ENCODE data around the gene TSEN2. TPM values are rescaled to one million over a fixed set of nuclear protein-coding genes. Genes with fewer than 3 reads are reported as not detected.

TSEN2 gene
- total RNA-seq, 6 donors from 2014 or later: 14.6 to 27.2 (median 20.1) TPM

- WGBS, 2 donors: 81 to 84% methylated on average over 4 to 5 of the region's 5 CpGs
- peaks cover 0 to 19% (median 14%) of the 10 kb centered on the region in 4 donors for H3K36me3 ChIP-seq
These were observed 24.0 kb downstream of the TSEN2 start for GRCh38 chr3:12508291-12508700.

GRCh38 chr3:12509466-12509865, 25.2 kb downstream of the TSEN2 start:
- ATAC-seq (ENCODE audit: low FRiP score in 2 of 2): no peak
- DNase-seq: no peak
- TF ChIP-seq CTCF (IDR thresholded peaks at IDR 0.05) (no peak), POLR2AphosphoS5 (IDR thresholded peaks at IDR 0.05) (no peak), POLR2A (IDR thresholded peaks at IDR 0.05) (no peak), EP300 (IDR thresholded peaks at IDR 0.05) (no peak)
- no peaks in the 10 kb centered on the region for H3K27me3 ChIP-seq
- H3K9me3 ChIP-seq: no peaks in the 10 kb centered on the region
- H3K36me3 ChIP-seq: peaks cover 0 to 7% (median 3%) of the 10 kb centered on the region in 4 donors
- H3K4me3 ChIP-seq: no peak overlapping the region
- no peaks in the 10 kb centered on the region for H3K4me1 ChIP-seq
- WGBS, 2 donors: 83 to 85% methylated on average over 3 of the region's 3 CpGs
- no peak overlapping the region for H3K27ac ChIP-seq

More at GRCh38 chr3:12508291-12508700, 24.0 kb downstream of the TSEN2 start:
- Histone ChIP-seq H3K9me3 (no peaks in the 10 kb centered on the region), H3K27me3 (no peaks in the 10 kb centered on the region), H3K4me1 (no peaks in the 10 kb centered on the region), H3K4me3 (no peak overlapping the region), H3K27ac (peak overlapping the region; percentile 20 to 61 (median 51))
- peak in 1 of 2 donors; percentile 24 for DNase-seq
- ATAC-seq (ENCODE audit: low FRiP score in 2 of 2): peak; percentile 76 to 87
- TF ChIP-seq CTCF (IDR thresholded peaks at IDR 0.05) (no peak), EP300 (IDR thresholded peaks at IDR 0.05) (no peak), POLR2AphosphoS5 (IDR thresholded peaks at IDR 0.05) (peak in 1 of 2 donors; percentile 21)

GRCh38 chr3:12512534-12513118, 28.3 kb downstream of the TSEN2 start:
- DNase-seq (no peak), ATAC-seq (ENCODE audit: low FRiP score in 2 of 2) (no peak)
- TF ChIP-seq CTCF (IDR thresholded peaks at IDR 0.05): no peak
- no peak for TF ChIP-seq POLR2AphosphoS5 (IDR thresholded peaks at IDR 0.05)
- no peak for TF ChIP-seq EP300 (IDR thresholded peaks at IDR 0.05)
- no peak for TF ChIP-seq POLR2A (IDR thresholded peaks at IDR 0.05)
- Histone ChIP-seq H3K4me3 (no peak overlapping the region), H3K9me3 (no peaks in the 10 kb centered on the region), H3K36me3 (peaks cover 0 to 4% (median 0%) of the 10 kb centered on the region in 4 donors), H3K27ac (no peak overlapping the region), H3K27me3 (no peaks in the 10 kb centered on the region), H3K4me1 (no peaks in the 10 kb centered on the region)
- 96 to 97% methylated on average over 4 of the region's 4 CpGs for WGBS, 2 donors

GRCh38 chr3:12513694-12514446, 29.6 kb downstream of the TSEN2 start:
- WGBS, 2 donors: 85 to 93% methylated on average over 5 of the region's 5 CpGs
- H3K9me3 ChIP-seq: no peaks in the 10 kb centered on the region
- TF ChIP-seq POLR2A (IDR thresholded peaks at IDR 0.05): no peak
- TF ChIP-seq EP300 (IDR thresholded peaks at IDR 0.05): no peak
- TF ChIP-seq POLR2AphosphoS5 (IDR thresholded peaks at IDR 0.05): no peak
- peaks cover 0 to 4% (median 0%) of the 10 kb centered on the region in 4 donors for H3K4me1 ChIP-seq
- no peak overlapping the region for H3K27ac ChIP-seq
- H3K4me3 ChIP-seq: no peak overlapping the region
- DNase-seq (no peak), ATAC-seq (ENCODE audit: low FRiP score in 2 of 2) (no peak)
- H3K36me3 ChIP-seq: peaks cover 0 to 4% (median 0%) of the 10 kb centered on the region in 4 donors
- no peaks in the 10 kb centered on the region for H3K27me3 ChIP-seq

- TF ChIP-seq CTCF (IDR thresholded peaks at IDR 0.05): no peak
- H3K4me1 ChIP-seq: peaks cover 0 to 4% (median 0%) of the 10 kb centered on the region in 4 donors
- DNase-seq (no peak), ATAC-seq (ENCODE audit: low FRiP score in 2 of 2) (no peak)
- no peak overlapping the region for H3K27ac ChIP-seq
- H3K36me3 ChIP-seq: peaks cover 0 to 4% (median under 1%) of the 10 kb centered on the region in 4 donors
- no peaks in the 10 kb centered on the region for H3K9me3 ChIP-seq
- no peaks in the 10 kb centered on the region for H3K27me3 ChIP-seq
- no peak overlapping the region for H3K4me3 ChIP-seq
These were observed 31.4 kb downstream of the TSEN2 start for GRCh38 chr3:12515631-12516030.
